HT1080 (cell line): ENCODE results near the gene POLR3A. TPM values are rescaled to one million over a fixed set of nuclear protein-coding genes. Genes with fewer than 3 reads are reported as not detected.

Experiments
- DNase-seq: peaks from one replicate; pipeline ENCODE4 v3.0.0-alpha.2; 2015; ENCODE audit warnings: low read depth
- total RNA-seq: library from RNA; depleted of rRNA; stranded (reverse); fragments of >200 nt; shearing (Covaris generic); gene quantifications from 2 replicates; pipeline ENCODE4 v1.2.3, GENCODE V29; 2014

Gene POLR3A
- total RNA-seq, 1 experiment from 2014 or later: 12.0 TPM

DNA sequence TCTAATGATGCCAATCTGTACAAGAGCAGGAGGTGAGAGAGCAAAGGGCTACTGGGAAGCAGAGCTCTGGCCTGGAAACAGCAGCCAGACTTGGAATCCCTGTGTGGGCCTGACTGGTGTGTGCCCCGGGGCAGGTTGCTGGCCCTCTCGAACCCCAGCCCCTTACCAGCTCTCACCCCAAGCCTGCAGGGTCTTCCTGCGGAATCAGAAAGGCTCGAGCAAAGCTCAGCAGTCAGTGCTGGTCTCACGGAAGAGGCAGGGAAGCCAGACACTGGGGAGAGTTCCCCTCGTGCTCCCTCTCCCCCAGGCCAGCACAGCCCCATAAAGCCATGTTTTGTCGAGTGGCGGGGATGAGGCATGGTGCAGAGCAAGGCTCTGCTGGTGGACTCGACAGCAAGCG lies 50.1 kb downstream of the POLR3A start:
- no peak for DNase-seq

- no peak for DNase-seq
These were observed 51.0 kb downstream of the POLR3A start for GRCh38 chr10:77978360-77978759.

DNA sequence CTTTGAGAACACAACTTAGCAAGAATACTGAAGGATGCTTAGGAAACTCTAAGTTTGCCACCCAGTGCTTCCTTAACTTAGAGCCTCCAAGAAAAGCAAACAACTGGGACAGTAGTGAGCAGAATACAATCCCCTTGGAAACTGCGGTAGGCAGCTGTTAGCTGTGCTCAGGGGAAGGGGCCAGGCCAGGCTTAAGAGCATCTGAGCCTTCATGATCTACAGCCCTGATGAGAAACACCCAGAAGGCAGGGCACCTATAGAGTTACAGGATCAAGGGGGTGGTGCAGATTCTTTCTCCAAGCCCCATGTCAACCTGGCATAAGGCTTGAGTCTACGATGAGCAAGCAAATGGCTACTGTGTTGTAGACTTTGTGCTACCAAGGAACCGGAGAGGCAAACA lies 51.4 kb downstream of the POLR3A start:
- no peak for DNase-seq

DNA sequence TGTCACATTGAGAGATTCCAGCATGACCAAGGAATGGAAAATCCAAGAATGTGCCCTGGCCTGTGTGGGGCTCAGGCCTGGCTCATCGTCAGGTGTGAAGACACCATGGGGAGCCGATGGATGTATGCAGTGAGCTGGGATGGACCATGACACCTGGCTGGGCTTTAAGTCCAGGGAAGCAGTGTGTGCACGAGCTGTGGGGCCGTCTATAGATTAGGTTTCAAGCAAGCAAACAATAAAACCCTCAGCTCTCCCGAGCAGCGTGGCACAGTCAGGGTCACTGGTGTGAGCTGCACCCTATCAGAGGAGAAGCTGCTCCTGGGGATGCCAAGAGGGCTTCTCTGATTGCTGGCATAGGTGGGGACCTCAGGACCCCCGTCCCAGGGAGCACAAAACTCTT lies 52.3 kb downstream of the POLR3A start:
- DNase-seq: no peak

DNA sequence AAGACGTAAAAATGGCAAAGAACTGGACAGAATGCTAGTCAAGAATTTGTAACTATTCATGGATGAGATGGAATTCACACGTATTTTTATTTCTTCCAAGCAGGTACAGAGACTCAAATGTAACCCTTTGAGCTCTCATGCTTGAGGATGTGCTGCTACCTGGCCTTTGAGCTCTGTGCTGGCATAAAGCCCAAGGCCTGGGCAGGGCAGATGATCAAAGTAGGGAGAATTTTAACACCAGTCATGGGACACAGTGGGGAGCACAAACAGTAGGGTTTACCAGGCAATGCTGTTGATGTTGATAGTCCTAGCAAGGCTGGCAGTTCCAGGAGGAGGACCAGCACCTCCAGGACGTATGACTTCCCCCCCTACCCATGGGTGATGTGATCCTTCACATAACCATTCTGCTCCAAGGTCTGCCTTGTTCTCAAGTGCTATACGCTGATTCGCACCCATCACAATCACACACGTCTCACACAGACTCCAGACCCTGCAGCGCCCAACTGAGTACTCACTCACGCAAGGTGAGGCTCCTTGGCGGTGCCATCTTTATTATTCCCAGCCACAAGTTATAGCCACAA lies 54.1 kb downstream of the POLR3A start:
- DNase-seq: no peak

- peak; percentile 46 for DNase-seq
These were observed 54.8 kb downstream of the POLR3A start for GRCh38 chr10:77974396-77975074.

DNA sequence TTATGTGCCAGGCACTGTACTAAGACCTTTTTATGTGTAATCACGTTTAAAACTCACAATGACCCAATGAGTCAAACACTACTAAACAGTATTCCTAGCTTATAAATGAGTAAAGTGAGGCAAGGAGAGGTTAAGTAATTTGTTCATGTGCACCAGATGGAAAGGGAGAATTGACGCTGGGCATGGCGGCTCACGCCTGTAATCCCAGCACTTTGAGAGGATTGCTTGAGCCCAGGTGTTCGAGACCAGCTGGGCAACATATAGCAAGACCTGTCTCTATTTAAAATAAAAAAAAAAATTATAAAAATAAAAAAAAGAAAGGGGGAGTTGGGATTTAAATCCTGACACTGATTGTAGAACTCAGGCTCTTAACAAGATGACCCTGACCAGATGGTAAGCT lies 56.0 kb downstream of the POLR3A start:
- no peak for DNase-seq

- no peak for DNase-seq
These were observed 57.2 kb downstream of the POLR3A start for GRCh38 chr10:77972148-77972547.

DNA sequence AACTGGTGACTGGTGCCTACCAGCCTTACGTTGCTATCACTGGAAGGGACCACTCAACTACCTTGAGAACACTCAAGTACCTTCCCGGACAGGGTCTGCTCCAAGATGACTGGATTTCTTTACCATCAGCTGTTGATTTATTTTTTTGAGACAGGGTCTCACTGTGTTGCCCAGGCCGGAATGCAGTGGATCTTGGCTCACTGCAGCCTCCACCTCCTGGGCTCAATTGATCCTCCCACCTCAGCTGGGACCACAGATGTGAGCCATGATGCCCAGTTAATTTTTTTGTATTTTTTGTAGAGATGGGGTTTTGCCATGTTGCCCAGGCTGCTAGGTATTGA lies 57.5 kb downstream of the POLR3A start:
- DNase-seq: no peak

DNA sequence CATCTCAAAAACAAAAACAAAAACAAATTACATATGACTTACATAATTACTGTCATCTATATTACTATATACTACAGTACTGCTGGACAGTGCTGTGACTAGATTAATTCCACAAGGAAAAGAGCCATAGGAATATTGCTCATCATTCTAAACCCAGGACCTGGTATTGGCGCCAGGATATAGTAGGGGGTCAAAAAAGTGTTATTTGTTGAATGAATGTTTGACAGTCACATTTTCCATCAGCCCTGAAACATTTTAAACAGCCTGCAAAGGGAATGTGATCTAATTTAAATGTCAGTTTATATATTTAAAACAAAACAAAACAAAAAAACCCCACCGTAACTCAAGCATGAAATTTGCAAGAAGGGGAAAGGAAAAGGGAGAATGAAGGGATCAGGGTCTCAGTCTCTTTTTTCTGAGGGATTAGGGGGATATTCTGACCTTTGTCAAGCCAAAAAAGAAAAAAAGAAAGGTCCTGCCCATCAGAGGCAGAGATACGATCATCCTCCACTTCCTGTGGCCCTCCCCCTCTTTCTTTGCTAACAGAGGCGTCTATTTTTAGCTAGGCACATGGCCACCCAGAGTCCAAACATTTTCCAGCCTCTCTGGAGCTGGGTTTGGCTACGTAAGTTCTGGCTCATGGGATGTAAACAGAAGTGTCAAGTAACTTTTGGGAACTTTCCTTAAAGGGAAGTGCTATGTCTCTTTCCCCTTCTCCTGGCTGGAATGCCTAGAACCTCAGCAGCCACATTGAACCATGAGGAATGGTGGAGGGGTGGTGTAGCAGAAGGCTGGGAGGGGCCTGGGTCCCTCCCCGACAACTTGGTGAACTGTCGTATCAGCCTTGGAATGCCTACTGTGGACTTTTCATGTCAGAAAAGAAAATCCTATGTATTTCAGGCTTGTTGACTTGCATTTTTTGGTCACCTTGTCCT lies 58.2 kb downstream of the POLR3A start:
- DNase-seq: peak; percentile 86

DNA sequence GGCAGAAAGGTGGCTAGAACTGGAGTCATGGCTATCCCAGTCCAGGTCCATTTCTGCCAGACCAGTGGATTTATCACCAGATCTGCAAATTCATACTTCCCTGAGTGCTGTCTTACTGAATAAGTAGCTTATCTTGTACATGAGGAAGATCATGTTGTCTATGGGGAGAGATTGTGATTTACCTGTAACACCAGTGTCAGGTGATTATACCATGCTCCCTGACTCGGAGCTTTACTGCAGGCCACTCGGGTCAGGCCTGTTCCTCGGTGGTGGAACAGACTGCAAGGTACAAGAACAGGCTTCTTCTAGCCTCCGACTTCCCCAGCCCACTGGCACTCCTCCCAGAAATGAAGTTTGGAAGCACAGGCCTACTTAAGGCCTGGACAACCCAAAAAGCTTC lies 60.2 kb downstream of the POLR3A start:
- no peak for DNase-seq

GRCh38 chr10:77967611-77968022 lies 61.7 kb downstream of the POLR3A start:
- no peak for DNase-seq

GRCh38 chr10:77965294-77965693 lies 64.0 kb downstream of the POLR3A start:
- DNase-seq: peak; percentile 42

- no peak for DNase-seq
These were observed 64.5 kb downstream of the POLR3A start for GRCh38 chr10:77964811-77965210.

GRCh38 chr10:77963901-77964300 lies 65.4 kb downstream of the POLR3A start:
- DNase-seq: no peak

- no peak for DNase-seq
These were observed 66.8 kb downstream of the POLR3A start for GRCh38 chr10:77962350-77963146.

- peak; percentile 31 for DNase-seq
These were observed 67.6 kb downstream of the POLR3A start for GRCh38 chr10:77961668-77962067.

DNA sequence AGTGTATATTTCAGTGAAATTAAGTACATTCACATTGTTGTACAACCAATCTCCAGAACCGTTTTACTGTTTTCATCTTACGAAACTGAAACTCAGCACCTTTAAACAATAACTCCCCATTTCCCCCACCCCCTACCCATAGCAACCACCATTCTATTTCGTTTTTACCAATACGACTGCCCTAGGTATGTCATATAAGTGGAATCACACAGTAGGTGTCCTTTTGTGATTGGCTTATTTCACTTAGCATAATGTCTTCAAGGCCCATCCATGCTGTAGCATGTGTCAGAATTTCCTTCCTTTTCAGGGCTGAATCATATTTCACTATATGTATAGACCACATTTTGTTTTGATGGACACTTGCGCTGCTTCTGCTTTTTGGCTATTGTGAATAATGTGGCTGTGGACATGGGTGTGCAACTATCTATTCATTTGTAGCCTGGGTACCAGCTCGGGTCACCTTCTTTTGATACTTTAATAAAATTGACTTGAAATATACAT lies 68.4 kb downstream of the POLR3A start:
- no peak for DNase-seq

GRCh38 chr10:77959887-77960455 lies 69.3 kb downstream of the POLR3A start:
- no peak for DNase-seq

DNA sequence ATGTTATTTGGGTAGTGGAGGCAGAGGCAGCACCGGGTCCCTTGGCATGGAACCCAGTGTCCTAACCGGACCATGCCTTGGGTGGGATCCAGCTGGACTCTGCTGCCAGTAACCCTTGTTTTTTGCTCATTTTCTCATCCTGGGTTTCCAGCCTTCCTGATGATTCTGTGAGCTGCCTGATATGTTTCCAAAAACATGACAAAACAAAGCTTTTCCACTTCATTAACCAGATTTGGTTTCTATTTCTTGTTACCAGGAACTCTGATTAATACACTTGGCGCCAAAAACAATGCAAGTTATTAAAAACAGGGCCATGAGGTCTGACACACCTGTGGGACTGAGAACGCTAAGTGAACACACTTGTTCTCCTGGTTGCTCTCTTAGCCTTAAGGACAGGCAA lies 69.9 kb downstream of the POLR3A start:
- DNase-seq: no peak

DNA sequence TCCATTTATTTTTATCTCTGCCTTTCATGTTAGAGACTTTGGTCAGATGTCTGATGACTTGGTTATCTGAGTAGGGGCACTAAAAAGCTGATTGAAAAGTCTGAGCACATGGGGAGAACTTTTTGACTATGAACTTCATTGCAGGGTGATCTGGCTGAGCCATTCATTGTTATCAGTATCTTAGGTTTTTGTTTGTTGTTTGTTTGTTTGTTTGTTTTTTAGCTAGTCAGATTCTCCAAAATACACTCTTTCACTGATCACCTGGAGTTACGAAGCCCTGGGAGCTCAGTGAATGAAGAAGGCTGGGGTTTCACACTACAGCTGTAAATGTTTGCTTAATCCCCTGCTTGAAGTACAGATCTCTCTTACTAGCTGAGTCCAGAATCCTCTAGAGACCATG lies 74.2 kb downstream of the POLR3A start:
- no peak for DNase-seq
